Measurements from ENCODE around the gene NCK1. TPM values are rescaled to one million over a fixed set of nuclear protein-coding genes. Genes with fewer than 3 reads are reported as not detected.

Gene NCK1
- polyA plus RNA-seq, 2 donors: 23.3 to 37.0 TPM

Other genes with a start within 250 kb of the NCK1 start
- gene STAG1, start 109.8 kb upstream of the NCK1 start, polyA plus RNA-seq: 1 to 10 TPM; 7.1 to 8.3 TPM
- 1 to 10 TPM; 1.1 to 1.3 TPM for gene SLC35G2, start 43.1 kb upstream of the NCK1 start, polyA plus RNA-seq
- gene IL20RB, start 95.8 kb downstream of the NCK1 start, polyA plus RNA-seq: 10 to 100 TPM; 83.2 to 85.1 TPM